COR-L47 (cell line): Measurements from ENCODE around the gene KLHL3.
A peak's percentile ranks its signal among the peaks of the same experiment; 100 is the strongest.

Source experiments
- DNase-seq: peaks from one replicate; lab custom pipeline; 2025; lab: John Stamatoyannopoulos, UW

KLHL3 gene

GRCh38 chr5:137747848-137748247 is 12.0 kb upstream of the KLHL3 start:
- DNase-seq, result no peak

- peak; percentile 71 for DNase-seq
These were observed 7.2 kb upstream of the KLHL3 start for GRCh38 chr5:137743031-137743640.

GRCh38 chr5:137741718-137742117 is 5.8 kb upstream of the KLHL3 start:
- DNase-seq, result no peak

GRCh38 chr5:137739737-137740136 is 3.8 kb upstream of the KLHL3 start:
- DNase-seq, result no peak

DNA sequence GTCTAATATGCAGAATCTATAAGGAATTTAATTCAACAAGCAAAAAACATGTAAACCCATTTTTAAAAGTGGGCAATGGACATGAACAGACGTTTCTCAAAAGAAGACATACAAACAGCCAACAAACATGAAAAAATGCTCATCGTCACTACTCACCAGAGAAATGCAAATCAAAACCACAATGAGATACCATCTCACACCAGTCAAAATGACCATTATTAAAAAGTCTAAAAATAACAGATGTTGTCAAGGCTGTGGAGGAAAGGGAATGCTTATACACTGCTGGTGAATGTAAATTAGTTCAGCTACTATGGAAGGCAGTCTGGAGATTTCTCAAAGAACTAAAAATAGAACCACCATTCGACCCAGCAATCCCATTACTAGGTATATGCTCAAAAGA is 3.1 kb upstream of the KLHL3 start:
- DNase-seq, result no peak

GRCh38 chr5:137737349-137738131 is 1.7 kb upstream of the KLHL3 start:
- no peak for DNase-seq

DNA sequence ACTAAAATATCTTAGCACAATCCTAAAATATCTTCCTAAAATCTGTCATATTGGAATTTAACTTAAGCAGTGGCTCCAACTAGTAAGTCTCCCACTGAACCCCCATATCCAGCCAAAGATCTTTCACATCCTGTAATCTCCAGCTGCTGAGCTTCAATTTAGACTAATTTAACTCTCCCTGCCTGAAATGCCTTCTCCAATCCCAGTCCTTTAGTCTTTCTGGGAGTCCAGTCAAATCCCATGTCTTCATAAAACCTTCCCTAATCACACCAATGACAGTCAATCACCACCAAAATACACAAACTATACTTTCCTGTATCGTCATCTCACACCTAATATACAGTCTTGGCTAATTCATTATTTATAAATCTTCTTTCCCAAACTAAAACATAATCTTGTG is 607 bp upstream of the KLHL3 start:
- DNase-seq, result no peak

DNA sequence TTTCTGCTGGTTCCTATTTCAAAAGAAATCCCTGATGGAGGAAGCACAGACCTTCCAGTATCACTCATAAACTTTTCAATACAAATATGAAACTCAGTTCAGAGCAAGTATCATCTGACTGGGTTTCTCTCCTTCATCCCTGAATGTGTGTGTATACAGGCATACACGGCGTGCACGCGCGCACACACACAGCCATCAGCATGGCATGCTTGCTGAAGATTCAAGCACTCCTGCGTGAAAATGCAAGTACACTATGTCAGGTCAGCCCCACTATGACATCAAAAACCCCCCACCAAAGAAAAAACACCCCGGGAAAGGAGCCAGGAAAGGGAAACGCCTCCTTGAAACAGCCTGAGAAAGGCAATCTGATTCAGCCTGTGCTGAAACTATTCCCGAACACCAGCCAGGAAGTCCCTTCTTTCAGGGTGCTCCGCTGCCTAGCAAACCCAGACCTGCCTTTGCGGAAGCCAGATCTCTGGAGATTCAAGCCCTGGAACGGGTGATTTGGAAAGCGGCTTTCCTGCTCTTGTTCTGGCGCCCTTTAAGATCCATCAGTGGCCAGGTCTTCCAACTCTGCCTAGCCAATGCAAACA is 831 bp downstream of the KLHL3 start:
- peak; percentile 35 for DNase-seq

- DNase-seq, result no peak
These were observed 1.6 kb downstream of the KLHL3 start for GRCh38 chr5:137734331-137734730.

- no peak for DNase-seq
These were observed 2.0 kb downstream of the KLHL3 start for GRCh38 chr5:137733922-137734321.

DNA sequence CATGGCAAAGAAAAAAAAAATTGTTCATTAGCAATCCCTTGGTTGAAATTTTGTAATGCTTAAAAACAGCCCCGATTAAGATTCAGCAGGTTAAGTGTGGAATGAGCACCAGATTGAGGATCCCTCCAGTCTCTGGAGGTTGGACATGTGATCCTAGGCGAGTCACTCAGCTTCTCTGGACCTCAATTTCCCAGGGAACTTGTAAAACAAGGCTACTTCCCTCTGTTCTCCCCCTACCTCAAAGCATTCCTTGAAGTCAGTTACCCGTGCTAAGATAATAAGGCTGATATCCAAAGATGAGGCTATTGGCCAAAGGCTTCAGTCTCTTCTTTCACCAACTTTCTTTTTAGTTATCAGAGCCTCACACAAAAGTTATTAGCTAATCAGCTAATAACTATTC is 2.9 kb downstream of the KLHL3 start:
- DNase-seq, result no peak

- no peak for DNase-seq
These were observed 4.7 kb downstream of the KLHL3 start for GRCh38 chr5:137731176-137731575.

DNA sequence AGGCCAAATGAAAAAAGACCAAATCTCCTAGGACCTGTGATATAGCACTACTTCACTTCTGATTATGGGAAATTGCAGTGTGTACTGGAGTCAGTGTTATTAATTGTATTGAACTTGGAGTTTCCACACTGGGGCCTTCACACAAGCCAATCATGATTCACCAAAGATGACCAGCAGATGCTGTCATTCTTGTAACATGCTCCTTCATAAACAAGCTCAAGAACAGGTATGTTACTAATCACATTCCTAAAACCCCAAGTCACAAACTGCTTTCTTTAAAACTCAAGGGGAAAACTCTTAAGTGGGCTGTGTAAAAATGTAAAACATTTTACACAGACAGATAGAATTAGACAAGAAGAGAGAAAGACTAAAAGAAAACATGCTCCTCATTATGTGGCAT is 5.6 kb downstream of the KLHL3 start:
- DNase-seq, result no peak

DNA sequence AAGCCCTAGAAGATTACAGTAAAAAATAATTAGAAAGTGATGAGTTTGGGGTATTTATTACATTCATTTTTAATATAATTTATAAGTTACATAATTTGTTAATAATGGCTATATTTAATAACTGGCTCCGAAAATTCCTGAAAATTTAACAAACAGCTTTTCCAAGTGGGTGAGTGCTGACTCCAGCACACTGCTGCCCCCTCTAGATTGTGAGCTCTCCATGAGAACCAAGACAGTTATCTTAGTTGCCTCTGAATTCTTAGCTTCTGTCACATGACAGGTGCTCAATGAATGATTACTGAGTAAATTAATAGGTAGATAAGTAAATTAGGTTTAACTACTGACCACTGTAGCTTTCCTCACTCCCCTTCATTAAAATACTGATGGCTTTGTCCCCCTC is 7.8 kb downstream of the KLHL3 start:
- no peak for DNase-seq

GRCh38 chr5:137727623-137728022 is 8.3 kb downstream of the KLHL3 start:
- no peak for DNase-seq

- DNase-seq, result no peak
These were observed 11.6 kb downstream of the KLHL3 start for GRCh38 chr5:137724251-137724650.

DNA sequence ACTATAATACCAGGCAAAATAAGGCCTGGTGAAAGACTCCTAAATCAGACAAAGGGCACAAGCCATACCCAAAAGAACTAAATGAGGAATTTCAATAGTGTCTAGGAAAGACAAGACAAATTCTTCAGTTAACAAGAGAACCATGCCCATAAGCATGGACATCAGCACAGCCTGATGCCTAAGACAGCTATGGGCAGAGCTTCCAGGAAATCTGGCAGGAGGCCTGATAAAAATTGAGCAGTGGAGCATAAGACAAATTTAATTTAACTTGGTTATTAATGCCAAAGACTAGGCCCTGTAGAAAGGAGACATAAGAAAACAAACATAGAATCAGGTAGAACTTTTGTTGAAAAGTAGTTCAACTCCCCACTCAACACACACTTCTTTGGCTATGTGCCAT is 17.3 kb downstream of the KLHL3 start:
- DNase-seq, result no peak

DNA sequence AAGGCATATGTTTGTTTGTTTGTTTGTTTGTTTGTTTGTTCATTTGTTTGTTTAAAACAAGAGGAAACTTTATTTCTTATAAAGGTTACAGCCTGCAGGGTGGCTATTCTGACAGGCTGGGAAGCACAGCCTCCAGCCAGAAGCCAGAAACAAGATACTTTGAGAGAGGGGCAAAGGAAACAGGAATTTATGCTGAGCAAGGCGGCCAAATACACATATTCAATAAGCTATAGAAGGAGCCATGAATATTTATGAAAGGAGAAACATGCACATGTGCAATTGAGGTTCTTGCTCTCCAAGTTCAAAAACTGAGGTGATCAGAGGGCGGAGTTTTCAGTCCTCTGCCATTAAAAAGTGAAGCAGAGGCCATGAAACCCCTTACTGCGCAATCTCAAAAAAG is 19.6 kb downstream of the KLHL3 start:
- DNase-seq, result no peak

GRCh38 chr5:137715456-137715855 is 20.4 kb downstream of the KLHL3 start:
- DNase-seq, result no peak

DNA sequence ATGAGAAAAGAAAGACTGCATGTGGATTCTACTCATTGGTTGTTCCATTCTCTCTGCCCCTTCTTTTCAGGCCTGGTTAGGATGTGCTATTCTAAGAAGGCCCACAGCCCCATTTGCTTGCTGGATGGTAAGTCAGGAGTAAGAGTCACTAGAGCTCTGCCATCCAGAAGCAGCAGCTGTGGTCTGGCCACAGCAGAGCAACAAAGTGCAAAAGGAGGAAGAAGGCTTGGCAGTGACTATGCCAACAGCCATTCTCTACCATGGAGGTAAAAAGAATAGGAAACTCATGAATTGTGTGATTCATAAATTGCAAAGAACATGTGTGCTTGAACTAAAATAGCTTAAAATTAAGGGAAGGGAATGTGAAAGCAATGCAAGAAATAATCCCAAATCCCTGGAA is 20.9 kb downstream of the KLHL3 start:
- no peak for DNase-seq

GRCh38 chr5:137714494-137714893 is 21.4 kb downstream of the KLHL3 start:
- no peak for DNase-seq

DNA sequence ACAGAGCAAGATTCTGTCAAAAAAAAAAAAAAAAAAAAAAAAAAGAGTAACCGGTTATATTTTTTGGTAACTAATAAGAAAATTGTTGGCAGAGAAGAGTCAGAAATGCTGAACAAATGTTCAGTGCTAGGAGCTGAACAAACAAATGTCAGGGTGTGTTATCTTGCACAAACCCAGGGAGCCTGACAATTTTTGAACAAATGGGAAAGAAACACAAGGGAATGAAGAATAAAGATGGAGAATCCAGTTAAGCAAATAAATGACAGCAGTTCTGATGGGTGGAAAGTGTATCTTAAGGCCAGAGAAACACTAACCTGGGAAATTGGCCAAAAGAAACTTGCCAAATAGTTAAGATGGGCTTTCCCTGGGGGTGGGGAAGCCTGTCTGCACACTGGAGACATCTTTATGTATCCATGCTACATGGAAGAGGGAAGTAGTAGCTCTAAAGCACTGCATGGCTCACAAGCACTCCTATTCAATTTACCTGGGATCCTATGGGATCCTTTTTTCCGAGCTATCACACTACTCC is 23.7 kb downstream of the KLHL3 start:
- no peak for DNase-seq

DNA sequence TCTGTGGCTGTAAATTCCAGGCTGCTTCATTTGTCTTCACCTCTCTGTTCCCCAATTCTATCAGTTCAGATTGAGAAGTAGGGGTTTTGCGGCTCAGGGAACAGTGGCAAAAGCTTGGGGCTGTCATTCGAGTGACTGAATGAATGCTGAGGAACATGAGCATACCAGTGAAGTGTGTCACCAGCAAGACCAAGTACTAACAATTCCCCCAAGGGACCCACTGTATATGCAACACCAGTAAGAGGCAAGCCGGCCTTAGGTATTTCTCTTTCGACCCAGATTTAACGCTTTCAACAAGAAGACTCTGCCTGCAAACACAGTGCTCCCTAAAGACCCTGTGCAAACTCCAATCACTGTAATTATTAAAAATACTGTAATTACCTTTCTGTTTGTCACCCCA is 25.8 kb downstream of the KLHL3 start:
- DNase-seq, result no peak
